H9 (cell line): ENCODE measurements around the gene SAXO2. TPM values are rescaled to one million over a fixed set of nuclear protein-coding genes. Genes with fewer than 3 reads are reported as not detected.
A peak's percentile ranks its signal among the peaks of the same experiment; 100 is the strongest.
"Not testable (repeated sequence)": the region's sequence is repeated elsewhere in the genome, so short reads cannot be mapped to it uniquely, and the experiment has no call there.

Source experiments
- DNase-seq: peaks from one replicate; pipeline ENCODE4 v3.0.0-alpha.2; 2017
- H2AFZ ChIP-seq: one replicate; pipeline ENCODE4 v1.6.1; 2013; ENCODE audit warnings: mild to moderate bottlenecking, low read length, control low read depth, moderate library complexity
- H2AK5ac ChIP-seq: 2 replicates; pipeline ENCODE4 v1.6.1; 2013; ENCODE audit warnings: low read length, control low read depth, mixed read lengths; ENCODE audit not compliant: insufficient read length
- H2BK120ac ChIP-seq: one replicate; pipeline ENCODE4 v1.6.1; 2013; ENCODE audit warnings: low read depth, mild to moderate bottlenecking, low read length, control low read depth, inconsistent platforms; ENCODE audit not compliant: poor library complexity, severe bottlenecking
- H2BK12ac ChIP-seq: 2 replicates; pipeline ENCODE4 v1.6.1; 2013; ENCODE audit warnings: low read length, control low read depth, mixed read lengths, low read depth; ENCODE audit not compliant: insufficient read length
- H2BK15ac ChIP-seq: 2 replicates; pipeline ENCODE4 v1.6.1; 2013; ENCODE audit warnings: low read depth, low read length, control low read depth
- H2BK20ac ChIP-seq: one replicate; pipeline ENCODE4 v1.6.1; 2013; ENCODE audit warnings: low read depth, mild to moderate bottlenecking, low read length, control low read depth, inconsistent platforms; ENCODE audit not compliant: poor library complexity, severe bottlenecking
- H2BK5ac ChIP-seq: 2 replicates; pipeline ENCODE4 v1.6.1; 2013; ENCODE audit warnings: low read length, control low read depth, mixed read lengths; ENCODE audit not compliant: insufficient read length
- H3K14ac ChIP-seq: 2 replicates; pipeline ENCODE4 v1.6.1; 2013; ENCODE audit warnings: low read length, control low read depth; ENCODE audit not compliant: insufficient read depth
- H3K18ac ChIP-seq: 2 replicates; pipeline ENCODE4 v1.6.1; 2013; ENCODE audit warnings: low read depth, mild to moderate bottlenecking, mixed read lengths, low read length, control low read depth; ENCODE audit not compliant: insufficient read length
- H3K23ac ChIP-seq: 2 replicates; pipeline ENCODE4 v1.6.1; 2013; ENCODE audit warnings: low read length, control low read depth, mixed read lengths, low read depth; ENCODE audit not compliant: insufficient read length
- H3K23me2 ChIP-seq: 2 replicates; pipeline ENCODE4 v1.6.1; 2013; ENCODE audit warnings: low read depth, mild to moderate bottlenecking, mixed read lengths, low read length, control low read depth; ENCODE audit not compliant: insufficient read length, poor library complexity, severe bottlenecking
- H3K27ac ChIP-seq: 2 replicates; pipeline ENCODE4 v1.5.1; 2013; ENCODE audit warnings: low read length, control low read depth, mixed read lengths, low read depth; ENCODE audit not compliant: insufficient read length
- H3K27me3 ChIP-seq: 2 replicates; pipeline ENCODE4 v1.6.1; 2013; ENCODE audit warnings: low read length, control low read depth, inconsistent platforms; ENCODE audit not compliant: insufficient read depth
- H3K4ac ChIP-seq: 2 replicates; pipeline ENCODE4 v1.6.1; 2013; ENCODE audit warnings: low read depth, mild to moderate bottlenecking, control low read depth, inconsistent platforms, low read length, moderate library complexity
- H3K4me1 ChIP-seq: 2 replicates; pipeline ENCODE4 v1.6.1; 2013; ENCODE audit warnings: low read length, control low read depth, inconsistent platforms; ENCODE audit not compliant: insufficient read depth
- H3K4me2 ChIP-seq: 2 replicates; pipeline ENCODE4 v1.6.1; 2013; ENCODE audit warnings: low read length, control low read depth, mixed read lengths; ENCODE audit not compliant: insufficient read length, insufficient read depth
- H3K56ac ChIP-seq: 2 replicates; pipeline ENCODE4 v1.6.1; 2013; ENCODE audit warnings: low read depth, mild to moderate bottlenecking, mixed read lengths, low read length, control low read depth; ENCODE audit not compliant: insufficient read length
- H3K79me1 ChIP-seq: 2 replicates; pipeline ENCODE4 v1.6.1; 2013; ENCODE audit warnings: low read depth, mild to moderate bottlenecking, moderate library complexity, low read length, control low read depth, inconsistent platforms; ENCODE audit not compliant: insufficient read depth, poor library complexity, severe bottlenecking
- H3K79me2 ChIP-seq: 2 replicates; pipeline ENCODE4 v1.6.1; 2013; ENCODE audit warnings: low read length, control low read depth, inconsistent platforms; ENCODE audit not compliant: insufficient read depth
- H3K9ac ChIP-seq: 2 replicates; pipeline ENCODE4 v1.6.1; 2013; ENCODE audit warnings: low read length, control low read depth, mixed read lengths; ENCODE audit not compliant: insufficient read length; ENCODE audit errors: extremely low read depth
- H3K9me3 ChIP-seq: one replicate; pipeline ENCODE4 v1.6.1; 2013; ENCODE audit warnings: low read depth, low read length, inconsistent platforms; ENCODE audit not compliant: control insufficient read depth
- H3T11ph ChIP-seq: one replicate; pipeline ENCODE4 v1.6.1; 2013; ENCODE audit warnings: mild to moderate bottlenecking, low read length, control low read depth, inconsistent platforms
- H4K20me1 ChIP-seq: one replicate; pipeline ENCODE4 v1.6.1; 2013; ENCODE audit not compliant: control insufficient read depth, insufficient read length, insufficient read depth
- H4K5ac ChIP-seq: 2 replicates; pipeline ENCODE4 v1.6.1; 2013; ENCODE audit warnings: low read depth, mild to moderate bottlenecking, mixed read lengths, low read length, control low read depth; ENCODE audit not compliant: insufficient read length
- H4K8ac ChIP-seq: replicated peaks from 2 replicates; pipeline ENCODE4 v1.6.1; 2013; ENCODE audit warnings: low read length, control low read depth, mixed read lengths, low read depth; ENCODE audit not compliant: insufficient read length
- H4K91ac ChIP-seq: 2 replicates; pipeline ENCODE4 v1.6.1; 2013; ENCODE audit warnings: low read depth, mild to moderate bottlenecking, moderate library complexity, mixed read lengths, low read length, control low read depth; ENCODE audit not compliant: insufficient read length
- H3K27ac Mint-ChIP-seq, 3 experiments: 2 replicates in 2 of 3; 3 replicates in 1 of 3; pipeline ENCODE4 v1.8.0; 2020 to 2021; ENCODE audit warnings: mixed read lengths in 3 of 3, mild to moderate bottlenecking in 1 of 3, moderate library complexity in 1 of 3
- H3K27me3 Mint-ChIP-seq: 2 replicates; pipeline ENCODE4 v1.8.0; 2021; ENCODE audit warnings: low read depth, mild to moderate bottlenecking, moderate library complexity, mixed read lengths
- H3K36me3 Mint-ChIP-seq, 3 experiments: 2 replicates in 2 of 3; 3 replicates in 1 of 3; pipeline ENCODE4 v1.8.0; 2020 to 2021; ENCODE audit warnings: low read depth in 3 of 3, mixed read lengths in 3 of 3; ENCODE audit not compliant: insufficient read depth in 1 of 3
- H3K4me1 Mint-ChIP-seq, 2 experiments: 2 replicates each; pipeline ENCODE4 v1.8.0; 2020; ENCODE audit warnings: mixed read lengths in 2 of 2
- H3K4me3 Mint-ChIP-seq, 2 experiments: 2 replicates in 1 of 2; 3 replicates in 1 of 2; pipeline ENCODE4 v1.8.0; 2020 to 2021; ENCODE audit warnings: mild to moderate bottlenecking in 2 of 2, mixed read lengths in 2 of 2, moderate library complexity in 1 of 2
- H3K9me3 Mint-ChIP-seq, 2 experiments: 2 replicates in 1 of 2; 3 replicates in 1 of 2; pipeline ENCODE4 v1.8.0; 2020; ENCODE audit warnings: mild to moderate bottlenecking in 2 of 2, mixed read lengths in 2 of 2, moderate library complexity in 1 of 2
- WGBS: extraction: QIAGEN DNeasy Blood & Tissue Kit; methylation state at CpG from one replicate; pipeline ENCODE4 v1.1.7; 2013; ENCODE audit warnings: missing lambda C conversion rate, low lambda C conversion rate, mixed read lengths; ENCODE audit not compliant: insufficient read length; ENCODE audit errors: extremely low coverage; 5-methylcytosine and 5-hydroxymethylcytosine counted together
- total RNA-seq: library from RNA; stranded (reverse); gene quantifications from 2 replicates; pipeline ENCODE4 v1.2.1, GENCODE V29; 2021
- TF ChIP-seq, protein P1 (sequence below): fragments of 200-600 bp; sonication (generic); conservative IDR thresholded peaks from 3 replicates; pipeline ENCODE4 v1.8.0; 2021; ENCODE audit warnings: antibody characterized with exemption, mild to moderate bottlenecking

SAXO2 gene
- total RNA-seq, 1 experiment from 2014 or later: 3.1 TPM

DNA sequence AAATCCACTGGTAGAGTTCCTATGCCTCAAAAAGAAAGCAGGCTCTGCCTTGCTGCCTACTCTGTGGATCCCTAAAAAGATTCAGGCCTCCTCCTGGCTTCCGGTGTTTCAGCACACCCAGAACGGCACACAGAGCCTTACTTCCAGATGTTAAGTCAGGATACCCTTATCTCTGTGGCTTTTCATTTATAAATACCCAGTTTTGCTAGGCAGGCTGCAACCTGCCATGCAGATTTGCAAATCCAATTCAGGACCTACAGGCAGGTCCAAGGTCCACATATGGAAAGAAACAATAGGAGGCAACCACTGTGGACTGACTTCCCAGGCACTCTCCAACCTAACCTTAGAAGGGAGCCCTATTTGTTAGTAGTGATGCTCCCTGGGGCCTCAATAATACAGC, 30.8 kb upstream of the SAXO2 start:
- H3K18ac ChIP-seq: no peak overlapping the region

DNA sequence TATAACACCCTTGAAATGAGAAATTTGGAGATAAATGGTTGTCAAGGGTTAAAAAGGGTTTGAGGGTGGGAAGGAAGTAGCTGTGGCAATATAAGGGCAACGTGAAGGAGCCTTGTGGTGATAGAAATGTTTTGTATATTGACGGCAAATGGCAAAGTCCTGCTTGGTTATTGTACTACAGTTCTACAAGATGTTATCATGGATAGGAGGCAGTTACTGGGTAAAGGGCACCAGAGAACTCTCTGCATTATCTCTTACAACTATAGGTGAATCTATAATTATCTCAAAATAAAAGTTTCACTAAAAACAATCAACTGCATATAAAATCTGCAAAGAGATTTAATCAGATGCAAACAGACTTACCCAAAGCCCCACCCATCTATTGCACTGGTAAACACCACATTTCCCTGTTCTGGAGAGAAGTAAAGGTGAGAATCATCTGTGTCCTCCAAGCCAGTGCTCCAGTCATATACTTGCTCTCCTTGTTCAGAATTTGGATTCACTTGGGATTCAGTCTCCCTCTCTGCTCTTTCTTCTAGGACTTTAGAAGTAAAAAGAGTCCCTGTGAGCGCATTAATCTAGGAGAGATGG, 24.6 kb upstream of the SAXO2 start:
- not testable (repeated sequence) for H2BK12ac ChIP-seq, H4K8ac ChIP-seq, H3K56ac ChIP-seq, H3T11ph ChIP-seq, H3K27ac ChIP-seq, H3K9me3 Mint-ChIP-seq, H3K4ac ChIP-seq, H2AK5ac ChIP-seq, H4K91ac ChIP-seq, H2BK20ac ChIP-seq, DNase-seq, H3K23me2 ChIP-seq, H3K9me3 ChIP-seq, H4K20me1 ChIP-seq, H3K23ac ChIP-seq, H3K4me1 Mint-ChIP-seq, H4K5ac ChIP-seq, H3K27ac Mint-ChIP-seq, H3K27me3 Mint-ChIP-seq, H2BK15ac ChIP-seq, H3K27me3 ChIP-seq, H3K4me2 ChIP-seq, H3K4me1 ChIP-seq, H3K9ac ChIP-seq, H2BK120ac ChIP-seq, H3K14ac ChIP-seq, H3K18ac ChIP-seq, H3K79me1 ChIP-seq, H2AFZ ChIP-seq, H3K4me3 Mint-ChIP-seq, H2BK5ac ChIP-seq, H3K79me2 ChIP-seq
- H3K36me3 Mint-ChIP-seq: peaks cover 3 to 43% (median 19%) of the 10 kb centered on the region in 3 experiments; a peak in 5 of 7 replicates
- WGBS: no CpG with 5 or more reads among the region's 3 CpGs

More for the DNA sequence above, 30.8 kb upstream of the SAXO2 start:
- WGBS: no CpG with 5 or more reads among the region's 2 CpGs
- 0 out of 7 replicates have a peak overlapping the region, but pooled peaks of 1 of the 3 experiments have one; percentile 18 for H3K27ac Mint-ChIP-seq
- H3K4me3 Mint-ChIP-seq: no peak overlapping the region
- TF ChIP-seq, protein P1, sequence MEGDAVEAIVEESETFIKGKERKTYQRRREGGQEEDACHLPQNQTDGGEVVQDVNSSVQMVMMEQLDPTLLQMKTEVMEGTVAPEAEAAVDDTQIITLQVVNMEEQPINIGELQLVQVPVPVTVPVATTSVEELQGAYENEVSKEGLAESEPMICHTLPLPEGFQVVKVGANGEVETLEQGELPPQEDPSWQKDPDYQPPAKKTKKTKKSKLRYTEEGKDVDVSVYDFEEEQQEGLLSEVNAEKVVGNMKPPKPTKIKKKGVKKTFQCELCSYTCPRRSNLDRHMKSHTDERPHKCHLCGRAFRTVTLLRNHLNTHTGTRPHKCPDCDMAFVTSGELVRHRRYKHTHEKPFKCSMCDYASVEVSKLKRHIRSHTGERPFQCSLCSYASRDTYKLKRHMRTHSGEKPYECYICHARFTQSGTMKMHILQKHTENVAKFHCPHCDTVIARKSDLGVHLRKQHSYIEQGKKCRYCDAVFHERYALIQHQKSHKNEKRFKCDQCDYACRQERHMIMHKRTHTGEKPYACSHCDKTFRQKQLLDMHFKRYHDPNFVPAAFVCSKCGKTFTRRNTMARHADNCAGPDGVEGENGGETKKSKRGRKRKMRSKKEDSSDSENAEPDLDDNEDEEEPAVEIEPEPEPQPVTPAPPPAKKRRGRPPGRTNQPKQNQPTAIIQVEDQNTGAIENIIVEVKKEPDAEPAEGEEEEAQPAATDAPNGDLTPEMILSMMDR: no peak
- Histone ChIP-seq H4K8ac (no peak overlapping the region), H3K4me2 (no peak overlapping the region), H2BK120ac (no peak overlapping the region), H2BK15ac (no peak overlapping the region), H3K4ac (no peak overlapping the region), H3K27me3 (no peaks in the 10 kb centered on the region), H2BK20ac (no peak overlapping the region), H4K91ac (no peak overlapping the region), H3T11ph (no peak overlapping the region), H3K79me2 (no peaks in the 10 kb centered on the region), H2AK5ac (no peak overlapping the region), H3K27ac (no peak overlapping the region), H3K4me1 (no peaks in the 10 kb centered on the region), H3K9me3 (no peaks in the 10 kb centered on the region), H4K5ac (no peak overlapping the region), H2BK5ac (no peak overlapping the region), H3K9ac (no peak overlapping the region), H3K56ac (no peak overlapping the region), H4K20me1 (no peaks in the 10 kb centered on the region), H2AFZ (no peak overlapping the region), H2BK12ac (no peak overlapping the region), H3K79me1 (no peaks in the 10 kb centered on the region), H3K14ac (no peak overlapping the region), H3K23me2 (no peaks in the 10 kb centered on the region), H3K23ac (no peak overlapping the region)
- no peaks in the 10 kb centered on the region for H3K27me3 Mint-ChIP-seq
- no peaks in the 10 kb centered on the region for H3K9me3 Mint-ChIP-seq
- DNase-seq: no peak
- H3K36me3 Mint-ChIP-seq: peaks cover 0 to 31% (median 17%) of the 10 kb centered on the region in 3 experiments; a peak in 6 of 7 replicates
- H3K4me1 Mint-ChIP-seq: peaks cover 6% of the 10 kb centered on the region in 2 experiments; a peak in 2 of 4 replicates
